ENCODE results near the gene MAP3K12. TPM values are rescaled to one million over a fixed set of nuclear protein-coding genes. Genes with fewer than 3 reads are reported as not detected.

MAP3K12 gene
- total and polyA plus RNA-seq, 2 donors from 2014 or later: 15.2 to 21.8 TPM

DNA sequence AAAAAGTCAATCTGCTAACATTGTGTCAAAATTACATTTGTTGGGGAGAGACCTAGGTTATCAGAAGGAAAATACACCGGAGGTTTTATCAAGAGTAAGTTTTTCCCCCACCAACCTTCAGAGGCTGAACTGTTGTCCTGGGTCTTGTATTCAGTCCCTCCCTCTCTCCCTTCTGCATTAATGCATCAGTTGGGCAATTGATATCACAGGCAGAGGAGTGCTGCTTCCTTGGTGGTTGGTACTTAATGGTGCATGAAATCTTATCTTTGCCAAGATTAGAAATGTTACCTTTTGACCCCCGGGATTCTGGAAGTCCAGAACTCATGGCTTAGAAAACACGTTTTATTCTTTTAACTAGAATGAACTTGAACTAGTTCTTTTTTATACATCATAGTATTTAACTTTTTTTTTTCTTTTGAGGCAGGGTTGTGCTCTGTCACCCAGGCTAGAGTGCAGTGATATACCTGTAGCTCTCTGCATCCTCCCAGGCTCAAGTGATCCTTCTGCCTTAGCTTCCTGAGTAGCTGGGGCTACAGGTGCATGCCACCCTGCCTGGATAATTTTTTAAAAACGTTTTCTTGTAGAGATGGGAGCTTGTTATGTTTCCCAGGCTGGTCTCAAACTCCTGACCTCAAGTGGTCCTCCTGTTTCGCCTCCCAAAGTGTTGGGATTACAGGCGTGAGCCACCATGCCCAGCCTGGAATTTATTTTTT is 42.4 kb downstream of the MAP3K12 start:
- H3K4me3 ChIP-seq (ENCODE audit: low read length in 3 of 3): no peak overlapping the region
- H3K27ac ChIP-seq (ENCODE audit: low read depth in 2 of 2, low read length in 2 of 2): no peak overlapping the region
- no peaks in the 10 kb centered on the region for H3K9me3 ChIP-seq (ENCODE audit: control insufficient read depth in 2 of 3, insufficient read depth in 1 of 3, low read length in 3 of 3)
- H3K4me1 ChIP-seq (ENCODE audit: control insufficient read depth in 2 of 3, insufficient read depth in 2 of 3, low read depth in 1 of 3, low read length in 3 of 3): peaks cover 5 to 21% (median 17%) of the 10 kb centered on the region in 3 donors
- FAIRE-seq (no peak), DNase-seq (no peak)
- H3K9ac ChIP-seq (ENCODE audit: low read length in 3 of 3): peak overlapping the region in 1 of 3 donors; percentile 10
- peaks cover 37 to 71% (median 52%) of the 10 kb centered on the region in 3 donors for H3K36me3 ChIP-seq (ENCODE audit: control insufficient read depth in 2 of 3, insufficient read depth in 3 of 3, low read length in 3 of 3)
- TF ChIP-seq, protein P1, sequence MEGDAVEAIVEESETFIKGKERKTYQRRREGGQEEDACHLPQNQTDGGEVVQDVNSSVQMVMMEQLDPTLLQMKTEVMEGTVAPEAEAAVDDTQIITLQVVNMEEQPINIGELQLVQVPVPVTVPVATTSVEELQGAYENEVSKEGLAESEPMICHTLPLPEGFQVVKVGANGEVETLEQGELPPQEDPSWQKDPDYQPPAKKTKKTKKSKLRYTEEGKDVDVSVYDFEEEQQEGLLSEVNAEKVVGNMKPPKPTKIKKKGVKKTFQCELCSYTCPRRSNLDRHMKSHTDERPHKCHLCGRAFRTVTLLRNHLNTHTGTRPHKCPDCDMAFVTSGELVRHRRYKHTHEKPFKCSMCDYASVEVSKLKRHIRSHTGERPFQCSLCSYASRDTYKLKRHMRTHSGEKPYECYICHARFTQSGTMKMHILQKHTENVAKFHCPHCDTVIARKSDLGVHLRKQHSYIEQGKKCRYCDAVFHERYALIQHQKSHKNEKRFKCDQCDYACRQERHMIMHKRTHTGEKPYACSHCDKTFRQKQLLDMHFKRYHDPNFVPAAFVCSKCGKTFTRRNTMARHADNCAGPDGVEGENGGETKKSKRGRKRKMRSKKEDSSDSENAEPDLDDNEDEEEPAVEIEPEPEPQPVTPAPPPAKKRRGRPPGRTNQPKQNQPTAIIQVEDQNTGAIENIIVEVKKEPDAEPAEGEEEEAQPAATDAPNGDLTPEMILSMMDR (IDR thresholded peaks at IDR 0.05; ENCODE audit: borderline replicate concordance, extremely low read depth, insufficient read depth): no peak
- no peaks in the 10 kb centered on the region for H3K27me3 ChIP-seq (ENCODE audit: control insufficient read depth, insufficient read depth, low read length)
- intact Hi-C loops (cut with DNase I): no loop called here

DNA sequence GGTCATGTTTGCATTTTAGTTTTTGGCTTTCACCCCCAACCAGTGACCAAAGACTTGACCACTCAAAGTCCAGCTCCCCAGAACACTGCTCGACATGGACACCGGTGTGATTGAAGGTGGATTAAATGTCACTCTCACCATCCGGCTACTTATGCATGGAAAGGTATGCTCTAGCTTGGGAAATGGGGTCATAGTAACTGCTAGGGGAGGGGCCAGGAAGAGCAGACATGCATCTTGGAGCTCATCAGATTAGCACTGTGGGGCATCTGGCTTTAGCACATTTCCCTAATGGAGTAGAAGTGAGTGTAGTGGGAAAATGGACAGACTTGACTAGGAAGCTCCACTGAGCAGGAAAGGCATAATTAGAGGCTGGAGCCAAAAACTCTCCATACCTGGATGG is 44.6 kb downstream of the MAP3K12 start:
- TF ChIP-seq, protein P1 (IDR thresholded peaks at IDR 0.05; ENCODE audit: borderline replicate concordance, extremely low read depth, insufficient read depth): no peak
- FAIRE-seq: no peak

DNA sequence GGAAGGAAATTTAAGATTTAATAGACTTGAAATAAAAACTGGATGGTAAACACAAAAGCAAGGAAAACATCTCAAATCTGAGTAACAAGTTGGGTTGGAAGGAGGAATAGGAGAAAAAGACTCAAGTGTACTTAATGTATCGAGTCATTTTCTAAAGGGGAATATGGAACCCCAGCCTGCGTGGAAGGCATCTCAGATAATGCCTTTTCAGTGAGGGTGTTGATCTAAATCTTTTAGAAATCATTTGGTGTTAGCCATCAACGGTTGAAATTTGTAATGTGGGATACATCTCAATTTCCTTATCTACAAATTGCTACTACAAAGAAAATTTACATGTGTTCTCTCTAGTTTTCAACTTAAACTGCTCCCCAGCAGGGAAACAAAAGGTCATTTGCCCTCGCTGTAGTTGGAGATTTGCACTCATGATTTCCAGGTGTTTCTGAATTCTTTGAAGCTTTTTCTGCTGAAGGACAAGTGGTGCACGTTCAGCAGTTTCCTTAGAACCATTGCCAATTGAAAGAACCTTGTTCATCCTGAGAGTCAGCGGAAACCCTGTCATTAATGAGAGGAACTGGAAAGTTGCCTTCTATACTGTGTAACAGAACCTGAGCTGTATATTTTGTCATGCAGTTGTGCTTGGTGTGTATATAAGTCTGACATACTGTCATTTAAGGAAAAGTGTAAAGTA is 45.2 kb downstream of the MAP3K12 start:
- no peak overlapping the region for H3K27ac ChIP-seq (ENCODE audit: low read depth in 2 of 2, low read length in 2 of 2)
- H3K4me3 ChIP-seq (ENCODE audit: low read length in 3 of 3): peak overlapping the region; percentile 17 to 82 (median 79)
- FAIRE-seq (no peak), DNase-seq (no peak)
- intact Hi-C loops (cut with DNase I): no loop called here
- H3K27me3 ChIP-seq (ENCODE audit: control insufficient read depth, insufficient read depth, low read length): no peaks in the 10 kb centered on the region
- H3K9me3 ChIP-seq (ENCODE audit: control insufficient read depth in 2 of 3, insufficient read depth in 1 of 3, low read length in 3 of 3): no peaks in the 10 kb centered on the region
- H3K36me3 ChIP-seq (ENCODE audit: control insufficient read depth in 2 of 3, insufficient read depth in 3 of 3, low read length in 3 of 3): peaks cover 21 to 44% (median 28%) of the 10 kb centered on the region in 3 donors
- H3K4me1 ChIP-seq (ENCODE audit: control insufficient read depth in 2 of 3, insufficient read depth in 2 of 3, low read depth in 1 of 3, low read length in 3 of 3): peaks cover 5 to 15% (median 12%) of the 10 kb centered on the region in 3 donors
- peak overlapping the region; percentile 25 to 91 (median 33) for H3K9ac ChIP-seq (ENCODE audit: low read length in 3 of 3)
- TF ChIP-seq, protein P1 (IDR thresholded peaks at IDR 0.05; ENCODE audit: borderline replicate concordance, extremely low read depth, insufficient read depth): no peak

More for the DNA sequence above, 44.6 kb downstream of the MAP3K12 start:
- H3K9me3 ChIP-seq (ENCODE audit: control insufficient read depth in 2 of 3, insufficient read depth in 1 of 3, low read length in 3 of 3): no peaks in the 10 kb centered on the region
- DNase-seq: peak in 1 of 5 donors; percentile 21
- H3K27ac ChIP-seq (ENCODE audit: low read depth in 2 of 2, low read length in 2 of 2): no peak overlapping the region
- H3K9ac ChIP-seq (ENCODE audit: low read length in 3 of 3): peak overlapping the region in 1 of 3 donors; percentile 91
- H3K36me3 ChIP-seq (ENCODE audit: control insufficient read depth in 2 of 3, insufficient read depth in 3 of 3, low read length in 3 of 3): peaks cover 24 to 50% (median 32%) of the 10 kb centered on the region in 3 donors
- H3K4me3 ChIP-seq (ENCODE audit: low read length in 3 of 3): peak overlapping the region in 2 of 3 donors; percentile 79 to 82
- intact Hi-C loops (cut with DNase I): no loop called here
- H3K27me3 ChIP-seq (ENCODE audit: control insufficient read depth, insufficient read depth, low read length): no peaks in the 10 kb centered on the region
- peaks cover 5 to 15% (median 12%) of the 10 kb centered on the region in 3 donors for H3K4me1 ChIP-seq (ENCODE audit: control insufficient read depth in 2 of 3, insufficient read depth in 2 of 3, low read depth in 1 of 3, low read length in 3 of 3)

Measured in kidney (tissue), 14 donors.